IPS DF 19.7 (cell line): ENCODE measurements around the gene TMEM255B.
"Not testable (repeated sequence)": the region's sequence is repeated elsewhere in the genome, so short reads cannot be mapped to it uniquely, and the experiment has no call there.

Source experiments
- DNase-seq: peaks from one replicate; pipeline ENCODE4 v3.0.0-alpha.2; 2013; ENCODE audit warnings: low read depth, low spot score

TMEM255B gene

DNA sequence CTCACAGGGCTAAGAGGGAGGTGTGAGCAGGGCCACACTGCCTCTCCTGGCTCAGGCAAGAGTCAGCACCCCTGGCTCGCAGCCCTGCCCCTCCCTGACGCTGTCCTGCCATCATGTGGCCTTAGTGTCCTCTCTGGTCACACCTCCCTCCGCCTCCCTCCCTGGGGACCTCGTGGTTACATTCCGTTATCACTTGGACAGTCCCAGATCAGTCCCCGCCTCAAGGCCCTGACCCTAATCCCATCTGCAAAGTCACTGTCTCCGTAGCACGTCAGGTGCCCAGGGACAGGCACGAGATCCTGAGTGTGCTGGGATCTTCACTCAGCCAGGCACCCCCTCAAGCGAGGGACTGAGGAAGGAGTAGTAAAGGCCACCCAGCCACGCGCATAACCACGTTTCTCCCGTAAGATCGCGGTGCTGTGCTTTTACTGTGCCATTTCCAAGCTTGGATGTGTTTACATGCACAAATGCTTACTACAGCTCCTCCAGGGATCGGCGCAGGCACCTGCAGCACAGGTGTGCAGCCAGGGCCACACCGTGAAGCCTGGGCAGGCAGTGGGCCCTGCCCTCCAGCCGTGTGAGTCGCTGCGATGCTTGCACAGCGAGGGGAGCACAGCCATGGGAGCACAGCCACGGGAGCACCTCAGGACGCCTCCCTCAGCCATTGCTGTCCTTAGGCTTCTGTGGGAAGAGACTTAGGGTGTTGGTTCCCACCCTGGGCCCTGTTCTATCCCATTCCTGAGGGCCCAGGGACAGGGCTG, 10.7 kb upstream of the TMEM255B start:
- no peak for DNase-seq

DNA sequence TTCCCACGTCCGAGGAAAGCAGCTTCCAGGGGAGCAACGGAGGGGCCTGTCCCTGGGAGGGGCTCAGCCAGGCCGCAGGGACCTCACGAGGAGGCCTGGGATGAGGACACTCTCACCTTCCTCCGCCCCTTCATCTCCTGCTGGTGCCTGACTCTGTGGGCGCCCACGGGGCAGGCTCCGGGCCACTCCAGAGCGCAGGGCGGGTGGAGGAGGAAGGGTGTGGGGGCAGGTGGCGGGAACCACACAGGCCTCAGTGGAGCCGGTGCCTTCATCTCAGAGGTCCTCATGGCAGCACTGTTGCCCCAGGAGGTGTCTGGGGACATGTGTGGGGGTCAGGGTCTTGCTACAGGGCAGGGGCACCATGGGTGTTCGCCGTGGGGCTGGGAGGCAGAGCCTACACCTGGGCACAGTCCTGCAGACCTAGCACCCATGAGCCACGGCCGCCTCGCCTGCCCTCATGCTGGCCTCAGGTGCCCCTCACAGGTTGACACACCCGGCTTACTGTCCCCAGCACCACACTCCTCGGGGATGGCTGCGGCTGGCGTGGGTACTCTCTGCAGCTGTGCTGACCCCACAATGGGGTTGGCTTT, 10.1 kb upstream of the TMEM255B start:
- no peak for DNase-seq

DNA sequence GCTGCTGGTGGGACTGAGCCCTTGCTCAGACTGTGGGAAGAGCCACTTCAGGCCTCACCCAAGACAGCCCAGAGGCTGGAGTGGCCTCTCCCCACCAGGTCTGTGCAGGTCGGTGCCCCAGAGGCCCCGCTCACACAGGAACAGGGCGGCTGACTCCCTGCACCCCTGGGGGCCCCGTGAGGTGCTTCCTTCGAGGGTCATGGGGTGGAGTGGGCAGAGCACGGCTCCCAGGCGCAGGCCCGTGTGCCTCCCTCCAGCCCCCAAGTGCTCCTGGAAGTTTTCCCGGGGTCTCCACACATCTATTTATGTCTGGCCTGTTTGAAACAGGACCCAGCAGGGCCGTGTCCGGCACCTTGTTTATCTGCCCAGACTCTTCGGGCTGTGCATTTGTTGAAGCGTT, 9.5 kb upstream of the TMEM255B start:
- no peak for DNase-seq

DNA sequence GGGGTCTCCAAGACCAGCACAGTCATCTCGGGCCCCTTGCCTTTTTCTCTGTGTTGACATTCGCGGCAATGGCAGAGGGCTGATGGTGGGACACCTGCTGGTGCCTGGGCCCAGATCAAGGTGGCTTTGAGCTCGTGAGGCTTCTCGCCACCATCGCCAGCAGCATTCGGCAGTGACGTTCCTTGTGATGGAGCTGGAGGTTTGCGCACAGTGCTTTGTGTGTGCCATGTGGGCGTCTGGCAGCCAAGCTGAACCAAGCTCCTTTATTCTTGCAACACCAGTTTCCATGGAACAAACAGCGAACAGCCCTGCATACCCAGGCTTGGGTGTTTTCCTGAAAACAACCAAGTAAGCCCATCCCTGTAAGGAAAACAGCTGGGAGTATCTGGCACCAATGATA, 9.1 kb upstream of the TMEM255B start:
- no peak for DNase-seq

DNA sequence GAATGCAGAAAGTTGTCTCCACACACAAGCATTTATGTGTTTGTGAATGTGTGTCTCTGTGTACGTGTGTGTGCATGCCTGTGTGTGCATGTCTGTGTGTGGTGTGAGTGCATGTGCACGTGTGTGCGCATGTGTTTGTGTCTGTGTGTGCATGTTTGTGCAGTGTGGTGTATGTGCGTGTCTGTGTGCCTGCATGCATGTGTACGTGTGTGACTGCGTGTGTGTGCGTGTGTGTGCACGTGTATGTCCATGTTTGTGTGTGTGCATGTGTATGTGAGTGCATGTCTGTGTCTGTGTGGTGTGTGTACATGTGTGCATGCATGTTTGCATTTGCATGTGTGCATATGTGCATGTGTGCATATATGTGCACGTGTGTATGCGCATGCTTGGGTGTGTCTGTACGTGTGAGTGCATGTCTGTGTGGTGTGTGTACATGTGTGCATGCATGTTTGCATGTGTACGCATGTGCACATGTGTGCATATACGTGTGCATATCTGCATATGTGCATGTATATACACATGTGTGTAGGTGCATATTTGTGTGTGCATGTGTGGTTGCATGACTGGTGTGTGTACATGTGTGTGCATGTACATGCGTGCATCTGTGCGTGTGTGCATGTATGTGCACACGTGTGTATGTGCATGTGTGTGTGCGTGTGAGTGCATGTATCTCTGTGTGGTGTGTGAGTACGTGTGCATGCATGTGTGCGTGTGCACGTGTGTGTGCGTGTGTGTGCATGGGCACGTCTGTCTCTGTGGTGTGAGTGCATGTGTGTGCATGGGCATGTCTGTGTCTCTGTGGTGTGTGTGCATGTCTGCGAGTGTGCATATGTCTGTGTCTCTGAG, 8.2 kb upstream of the TMEM255B start:
- no peak for DNase-seq

DNA sequence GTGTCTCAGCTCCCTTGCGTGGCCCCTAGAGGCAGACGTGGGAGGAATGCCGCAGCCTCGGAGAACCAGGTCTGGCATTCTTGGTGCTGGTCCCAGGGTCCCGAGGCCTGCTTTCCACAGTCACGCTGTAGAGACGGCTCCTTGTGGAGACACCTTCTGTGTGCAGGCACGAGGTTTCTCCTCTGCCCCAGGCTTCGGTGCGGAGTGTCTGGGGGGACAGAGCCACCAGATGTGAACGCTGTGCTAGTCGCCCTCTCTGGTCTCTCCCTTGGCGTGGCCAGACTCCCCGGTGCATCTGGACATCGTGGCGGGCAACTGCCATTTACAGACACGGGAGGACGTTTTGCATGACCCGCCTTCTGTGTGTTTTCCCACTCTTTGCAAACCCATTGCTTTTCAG, 7.5 kb upstream of the TMEM255B start:
- DNase-seq = no peak

DNA sequence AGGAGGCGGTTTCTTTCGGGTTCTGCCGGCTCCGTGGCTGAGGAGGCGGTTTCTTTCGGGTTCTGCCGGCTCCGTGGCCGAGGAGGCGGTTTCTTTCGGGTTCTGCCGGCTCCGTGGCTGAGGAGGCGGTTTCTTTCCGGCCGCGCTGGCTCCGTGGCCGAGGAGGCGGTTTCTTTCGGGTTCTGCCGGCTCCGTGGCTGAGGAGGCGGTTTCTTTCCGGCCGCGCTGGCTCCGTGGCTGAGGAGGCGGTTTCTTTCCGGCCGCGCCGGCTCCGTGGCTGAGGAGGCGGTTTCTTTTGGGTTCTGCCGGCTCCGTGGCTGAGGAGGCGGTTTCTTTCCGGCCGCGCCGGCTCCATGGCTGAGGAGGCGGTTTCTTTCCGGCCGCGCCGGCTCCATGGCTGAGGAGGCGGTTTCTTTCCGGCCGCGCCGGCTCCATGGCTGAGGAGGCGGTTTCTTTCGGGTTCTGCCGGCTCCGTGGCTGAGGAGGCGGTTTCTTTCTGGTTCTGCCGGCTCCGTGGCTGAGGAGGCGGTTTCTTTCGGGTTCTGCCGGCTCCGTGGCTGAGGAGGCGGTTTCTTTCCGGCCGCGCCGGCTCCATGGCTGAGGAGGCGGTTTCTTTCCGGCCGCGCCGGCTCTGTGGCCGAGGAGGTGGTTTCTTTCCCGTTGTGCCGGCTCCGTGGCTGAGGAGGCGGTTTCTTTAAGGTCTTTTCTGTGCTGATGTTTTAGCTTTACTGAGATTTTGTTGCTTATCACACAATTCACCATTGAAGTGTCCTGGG, 6.6 kb upstream of the TMEM255B start:
- not testable (repeated sequence) for DNase-seq

DNA sequence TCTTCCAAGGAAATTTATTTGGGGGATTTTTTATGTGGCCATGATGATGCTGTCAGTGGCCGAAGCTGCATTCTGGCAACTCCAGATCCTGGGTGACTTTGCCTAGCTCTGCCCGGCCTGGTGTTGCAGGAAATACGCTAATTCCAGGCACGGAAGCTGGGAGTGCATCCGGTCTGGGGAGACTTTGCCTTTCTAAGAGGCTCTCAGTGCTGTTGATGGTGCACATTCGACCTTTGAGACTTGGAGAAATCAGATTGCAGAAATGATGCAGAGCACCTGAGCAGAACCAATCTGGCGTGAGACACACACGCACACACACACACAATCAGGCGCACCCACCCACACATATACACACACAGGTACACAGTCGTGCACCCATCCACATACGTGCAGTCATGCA, 5.9 kb upstream of the TMEM255B start:
- DNase-seq = no peak

DNA sequence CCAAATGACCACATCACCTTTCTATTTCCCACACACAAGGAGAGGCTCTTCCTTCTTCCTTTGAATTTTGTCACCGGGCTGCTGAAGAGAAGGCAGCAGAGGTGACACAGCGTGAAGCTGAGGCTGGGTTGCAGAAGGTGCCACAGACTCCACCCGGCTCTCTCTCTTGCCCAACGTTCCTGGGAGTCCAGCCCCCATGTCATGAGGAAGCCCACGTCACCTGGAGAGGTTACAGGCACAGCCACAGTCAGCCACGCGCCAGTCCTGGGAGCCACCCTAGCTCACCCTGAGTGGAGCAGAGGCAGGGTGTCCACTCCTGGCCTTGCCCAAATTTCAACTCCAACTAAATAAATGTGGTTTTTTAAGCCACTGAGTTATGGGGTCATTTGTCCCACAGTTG, 4.8 kb upstream of the TMEM255B start:
- DNase-seq = no peak

DNA sequence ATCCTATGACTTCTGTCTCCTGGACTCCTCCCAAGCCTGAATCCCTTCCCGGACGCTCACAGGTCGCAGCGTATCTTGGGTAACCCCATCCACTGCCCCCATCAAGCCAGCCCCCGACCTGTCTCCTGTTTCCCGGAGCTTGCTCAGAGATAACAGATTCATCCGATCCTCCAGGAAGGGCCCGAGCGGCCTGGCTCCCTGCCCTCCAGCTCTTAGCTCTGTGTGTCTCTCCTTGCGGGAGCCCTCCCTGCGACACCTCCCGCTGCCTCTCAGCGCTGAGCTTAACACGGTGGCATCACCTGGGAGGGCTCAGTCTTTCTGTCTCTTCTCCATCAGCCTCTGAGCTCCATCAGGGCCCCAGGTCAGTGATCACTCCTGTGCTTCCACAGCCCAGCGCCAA, 4.3 kb upstream of the TMEM255B start:
- DNase-seq = no peak

DNA sequence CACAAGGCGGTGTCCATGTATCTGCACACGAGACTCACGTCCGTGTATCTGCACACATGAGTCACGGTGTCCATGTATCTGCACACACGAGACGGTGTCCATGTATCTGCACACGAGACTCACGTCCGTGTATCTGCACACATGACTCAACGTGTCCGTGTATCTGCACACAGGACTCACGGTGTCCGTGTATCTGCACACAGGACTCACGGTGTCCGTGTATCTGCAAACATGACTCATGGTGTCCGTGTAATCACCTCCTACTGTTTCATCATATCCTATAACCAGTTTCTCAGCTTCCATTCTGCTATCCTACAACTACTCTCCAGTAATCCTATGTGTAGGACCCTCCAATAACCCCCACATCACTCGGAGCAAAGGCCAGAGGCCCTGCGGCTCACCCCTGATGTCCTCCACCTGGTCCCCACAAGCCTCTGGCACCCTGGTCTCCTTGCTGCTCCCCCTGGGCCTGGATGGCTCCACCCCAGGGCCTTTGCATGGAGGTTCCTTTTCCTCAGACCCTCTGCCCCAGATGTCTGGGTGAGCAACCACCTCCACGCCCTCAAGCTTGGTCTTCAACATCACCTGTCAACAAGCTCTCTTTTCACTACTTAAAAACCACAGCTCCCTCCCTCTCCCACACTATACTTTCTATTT, 2.5 kb upstream of the TMEM255B start:
- DNase-seq = no peak

DNA sequence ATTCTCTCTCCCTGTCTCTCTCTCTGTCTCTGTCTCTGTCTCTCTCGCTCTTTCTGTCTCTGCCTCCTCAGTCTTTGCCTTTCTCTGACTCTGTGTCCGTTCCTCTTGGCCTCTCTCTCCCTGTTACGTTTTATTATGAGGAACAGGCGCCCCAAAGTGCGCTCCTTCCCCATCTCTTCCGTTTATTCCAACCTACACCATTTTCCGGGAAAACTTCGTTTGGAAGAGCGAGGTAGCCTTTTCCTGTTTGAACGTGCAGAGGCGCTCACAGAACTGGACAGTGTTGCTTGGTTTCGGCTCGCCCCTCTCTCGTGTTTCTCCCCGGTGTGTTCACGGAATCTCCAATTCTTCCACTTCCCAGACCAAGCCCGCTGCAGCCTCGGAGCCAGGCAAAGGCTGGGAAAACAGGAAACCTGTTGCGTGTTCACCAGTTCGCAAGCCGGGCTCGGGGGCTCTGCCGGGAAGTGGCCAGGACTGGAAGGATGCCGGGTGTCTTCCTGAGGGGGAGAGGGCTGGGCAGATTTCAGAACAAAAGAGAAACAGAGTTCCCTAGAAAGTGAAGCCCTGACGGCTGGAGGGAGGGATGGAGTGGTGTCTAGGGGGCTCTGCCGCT, 605 bp downstream of the TMEM255B start:
- no peak for DNase-seq

DNA sequence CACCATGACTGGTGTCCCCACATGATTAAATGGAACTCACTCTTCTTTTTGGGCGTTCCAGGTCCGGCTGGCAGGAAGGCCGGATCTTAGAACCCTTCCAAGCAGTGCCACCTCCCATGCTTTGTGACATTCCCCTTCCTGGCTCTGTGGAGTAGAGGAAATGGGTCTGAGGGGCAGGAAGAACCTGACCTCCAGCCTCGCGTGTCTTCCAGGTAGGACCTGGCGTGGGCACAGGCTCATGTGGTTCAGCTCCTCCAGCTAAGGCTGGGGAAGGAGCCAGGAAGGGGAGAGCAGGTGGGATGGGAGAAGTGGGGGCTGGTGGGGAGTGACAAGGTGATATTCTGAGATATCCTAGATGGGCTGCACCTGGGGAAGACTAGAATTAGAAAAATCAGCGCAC, 2.1 kb downstream of the TMEM255B start:
- no peak for DNase-seq

DNA sequence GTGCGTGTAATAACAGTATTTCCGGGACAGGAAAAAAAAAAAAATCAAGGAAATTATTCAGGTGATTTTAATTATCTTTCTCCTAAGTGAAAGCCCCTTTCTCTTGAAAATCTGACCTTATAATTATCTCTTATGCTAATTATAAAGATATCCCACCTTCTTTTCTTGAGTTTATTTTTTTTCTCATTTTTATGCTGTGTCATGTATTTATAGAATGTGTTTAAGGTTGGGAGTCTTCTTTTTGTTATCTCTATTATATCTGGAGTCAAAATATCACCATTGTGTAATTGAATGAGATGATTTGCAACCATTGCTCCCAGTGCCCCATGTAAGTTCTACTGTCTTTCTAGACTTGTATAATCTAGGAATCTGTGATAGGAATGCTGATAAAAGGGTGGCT, 3.0 kb downstream of the TMEM255B start:
- DNase-seq = no peak

DNA sequence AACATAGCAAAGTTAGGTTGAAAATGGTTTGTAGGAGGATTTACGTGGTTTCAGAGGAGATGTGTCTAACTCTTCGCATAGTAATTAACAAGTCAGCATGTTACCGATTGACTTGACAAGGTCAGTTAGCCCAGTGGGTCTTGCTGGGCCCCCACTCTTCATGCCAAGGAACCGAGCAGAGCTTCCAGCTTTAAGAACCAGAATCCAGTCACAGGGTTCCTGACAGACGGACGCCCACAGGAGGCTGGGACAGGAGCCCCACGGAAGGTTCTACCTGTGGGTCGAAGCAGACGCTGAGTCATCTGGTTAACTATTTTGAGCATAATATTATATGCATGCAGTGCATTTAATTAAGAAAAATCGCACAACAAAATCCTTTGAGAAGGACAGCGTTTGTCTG, 3.5 kb downstream of the TMEM255B start:
- no peak for DNase-seq

DNA sequence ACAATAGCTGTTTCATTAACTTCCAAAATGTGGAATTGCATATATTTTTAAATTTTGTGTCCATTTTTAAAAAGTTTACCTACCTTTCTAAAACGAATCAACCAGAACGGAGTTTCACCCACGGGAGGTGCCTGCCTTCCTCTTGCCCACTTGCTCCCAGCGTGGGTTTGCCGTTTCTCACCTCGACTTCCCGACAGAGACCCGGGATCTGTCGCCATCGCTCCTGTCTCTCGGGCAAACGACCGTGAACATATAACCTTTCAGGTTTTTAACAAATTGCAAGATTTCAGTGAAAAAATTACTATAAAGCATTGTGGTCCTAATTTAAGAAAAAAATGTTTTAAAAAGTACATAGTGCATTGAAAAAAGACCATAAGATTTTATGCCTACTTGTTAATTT, 4.2 kb downstream of the TMEM255B start:
- no peak for DNase-seq

DNA sequence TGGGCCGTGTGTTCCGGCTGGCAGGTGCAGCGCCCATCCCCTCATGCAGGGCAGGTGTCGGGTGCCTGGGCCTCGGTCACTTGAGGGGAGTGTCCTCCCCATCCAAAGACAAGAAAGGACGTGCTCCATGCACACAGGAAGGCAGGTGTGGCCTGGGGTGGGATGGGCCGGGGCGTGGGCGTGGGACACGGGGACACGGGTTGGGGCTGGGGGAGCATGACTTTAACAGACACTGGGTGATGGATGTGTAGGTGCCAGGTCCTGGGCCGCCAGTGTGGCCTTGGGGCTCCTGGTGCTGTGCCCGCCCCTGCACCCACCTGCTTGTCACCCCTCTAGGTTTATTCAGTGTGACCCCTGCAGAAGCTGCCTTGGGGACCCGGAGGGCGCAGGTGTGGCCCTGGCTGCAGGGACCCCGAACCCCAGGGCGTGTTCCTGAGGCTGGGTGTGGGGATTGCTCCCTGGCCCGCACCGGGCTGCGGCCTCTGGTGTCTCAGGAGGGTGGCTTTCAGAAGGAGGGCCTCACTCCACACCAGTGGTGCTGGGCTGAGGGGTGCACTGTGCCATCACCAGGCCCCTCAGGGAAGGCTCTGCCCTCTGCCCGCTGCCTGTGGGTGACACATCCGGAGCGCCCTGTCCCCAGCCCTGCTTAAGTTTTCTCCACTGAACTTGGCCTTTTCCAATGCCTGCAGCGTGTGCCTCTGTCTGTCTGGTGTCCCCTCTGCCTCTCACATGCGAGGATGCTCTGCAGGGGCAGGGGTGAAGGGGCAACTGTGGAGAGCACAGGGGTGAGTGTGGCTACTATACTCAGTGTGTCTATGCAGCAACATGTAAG, 5.2 kb downstream of the TMEM255B start:
- no peak for DNase-seq

DNA sequence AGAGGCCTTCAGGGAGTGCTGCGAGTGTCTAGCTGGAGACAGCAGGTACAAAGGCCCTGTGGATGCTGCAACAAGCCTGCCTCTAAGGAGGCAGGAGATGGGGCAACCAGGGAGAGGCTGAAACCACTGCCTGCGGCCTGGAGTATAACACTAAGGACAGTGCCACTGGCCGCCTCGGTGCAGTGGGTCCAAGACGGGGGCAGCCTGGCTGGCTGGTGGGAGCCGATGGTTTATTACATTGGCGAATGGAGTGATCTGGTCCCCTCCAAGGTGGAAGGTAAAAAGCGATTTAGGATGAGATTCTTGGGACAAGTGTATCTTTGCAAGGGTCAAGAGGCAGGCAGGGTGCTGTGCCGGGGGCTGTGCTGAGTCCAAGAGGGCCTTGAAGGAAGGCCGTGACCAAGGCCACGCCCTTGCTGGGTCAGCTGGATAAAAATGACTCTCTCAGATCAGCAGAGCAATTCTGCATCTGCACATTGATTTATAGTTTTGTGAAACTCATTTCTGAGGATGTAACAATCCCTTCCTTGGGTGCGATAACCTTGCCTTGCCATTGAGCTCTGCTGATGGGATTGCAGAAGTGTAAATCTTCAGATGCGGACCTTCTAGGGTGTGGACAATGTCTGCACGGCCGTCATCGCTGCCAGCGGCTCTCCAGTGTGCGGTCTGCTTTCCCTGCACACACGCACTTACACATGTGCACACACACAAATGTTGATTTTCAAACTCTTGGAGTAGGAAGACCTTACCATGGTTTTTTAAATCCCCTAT, 6.0 kb downstream of the TMEM255B start:
- DNase-seq = no peak

DNA sequence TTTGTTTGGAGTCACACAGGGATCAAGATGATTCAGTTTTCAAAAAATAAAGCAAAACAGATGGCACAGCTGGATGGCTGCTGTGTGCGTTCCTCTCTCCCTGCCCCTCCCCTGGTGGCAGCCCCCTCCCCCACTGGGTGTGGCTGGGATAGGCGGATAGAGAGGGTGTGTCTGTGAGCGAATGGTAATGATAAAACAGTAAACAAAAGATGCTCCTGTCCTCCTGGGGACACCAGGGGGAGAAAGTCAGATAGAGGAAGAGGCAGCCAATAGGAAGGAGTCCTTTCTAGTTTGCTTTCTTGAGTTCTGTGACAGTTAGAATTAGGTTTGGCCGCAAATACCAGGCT, 6.5 kb downstream of the TMEM255B start:
- DNase-seq = no peak
